ENCODE results near the gene INTS1.

DNA sequence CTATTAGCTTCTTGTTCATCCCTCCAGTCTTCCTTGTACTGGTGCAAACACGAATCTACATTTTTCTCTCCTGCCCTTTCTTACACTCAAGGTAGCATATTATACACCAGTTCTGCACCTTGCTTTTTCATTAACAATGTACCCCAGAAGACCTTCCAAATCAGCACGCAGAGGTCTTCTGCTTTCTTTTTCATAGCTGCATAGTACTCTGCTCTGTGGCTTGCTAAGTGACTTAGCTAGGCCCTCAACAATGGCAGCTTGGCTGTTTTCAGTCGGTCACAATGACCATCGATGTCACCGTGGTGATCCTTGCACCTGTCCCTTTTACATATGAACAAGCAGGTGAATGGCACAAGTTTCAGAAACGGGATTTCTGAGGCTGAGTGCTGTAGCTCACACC is 21.2 kb upstream of the INTS1 start:
- TF ChIP-seq, protein P1, sequence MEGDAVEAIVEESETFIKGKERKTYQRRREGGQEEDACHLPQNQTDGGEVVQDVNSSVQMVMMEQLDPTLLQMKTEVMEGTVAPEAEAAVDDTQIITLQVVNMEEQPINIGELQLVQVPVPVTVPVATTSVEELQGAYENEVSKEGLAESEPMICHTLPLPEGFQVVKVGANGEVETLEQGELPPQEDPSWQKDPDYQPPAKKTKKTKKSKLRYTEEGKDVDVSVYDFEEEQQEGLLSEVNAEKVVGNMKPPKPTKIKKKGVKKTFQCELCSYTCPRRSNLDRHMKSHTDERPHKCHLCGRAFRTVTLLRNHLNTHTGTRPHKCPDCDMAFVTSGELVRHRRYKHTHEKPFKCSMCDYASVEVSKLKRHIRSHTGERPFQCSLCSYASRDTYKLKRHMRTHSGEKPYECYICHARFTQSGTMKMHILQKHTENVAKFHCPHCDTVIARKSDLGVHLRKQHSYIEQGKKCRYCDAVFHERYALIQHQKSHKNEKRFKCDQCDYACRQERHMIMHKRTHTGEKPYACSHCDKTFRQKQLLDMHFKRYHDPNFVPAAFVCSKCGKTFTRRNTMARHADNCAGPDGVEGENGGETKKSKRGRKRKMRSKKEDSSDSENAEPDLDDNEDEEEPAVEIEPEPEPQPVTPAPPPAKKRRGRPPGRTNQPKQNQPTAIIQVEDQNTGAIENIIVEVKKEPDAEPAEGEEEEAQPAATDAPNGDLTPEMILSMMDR (IDR thresholded peaks at IDR 0.05; ENCODE audit: insufficient read depth, low read depth, low read length): no peak
- no peak for TF ChIP-seq EZH2 (IDR thresholded peaks at IDR 0.05; ENCODE audit: insufficient read depth, low read length)
